CD4-positive, alpha-beta T cell treated with Interleukin-1 beta for 1 hour (primary cell): Measurements from ENCODE around the gene RGPD8.
"Not testable (repeated sequence)": the region's sequence is repeated elsewhere in the genome, so short reads cannot be mapped to it uniquely, and the experiment has no call there.

Source experiments
- DNase-seq, 2 donors: peaks; one replicate each; pipeline ENCODE4 v3.0.0-alpha.2; 2020 to 2022

RGPD8 gene

GRCh38 chr2:112434890-112435715 lies 1.7 kb upstream of the RGPD8 start:
- not testable (repeated sequence) for DNase-seq

- DNase-seq = no peak
Observed at GRCh38 chr2:112433932-112434730, 686 bp upstream of the RGPD8 start.

GRCh38 chr2:112432735-112433479 lies 538 bp downstream of the RGPD8 start:
- peak; percentile 11 to 36 for DNase-seq

- peak in 1 of 2 donors; percentile 5 for DNase-seq
Observed at GRCh38 chr2:112432390-112432734, 1.1 kb downstream of the RGPD8 start.

GRCh38 chr2:112431587-112432295 lies 1.7 kb downstream of the RGPD8 start:
- not testable (repeated sequence) for DNase-seq

GRCh38 chr2:112424553-112424952 lies 8.9 kb downstream of the RGPD8 start:
- not testable (repeated sequence) for DNase-seq

- DNase-seq = not testable (repeated sequence)
Observed at GRCh38 chr2:112416860-112417259, 16.6 kb downstream of the RGPD8 start.

- DNase-seq = not testable (repeated sequence)
Observed at GRCh38 chr2:112360055-112360454, 73.4 kb downstream of the RGPD8 start.

- DNase-seq = not testable (repeated sequence)
Observed at GRCh38 chr2:112354335-112354734, 79.1 kb downstream of the RGPD8 start.

- not testable (repeated sequence) for DNase-seq
Observed at GRCh38 chr2:112352809-112353603, 80.4 kb downstream of the RGPD8 start.

GRCh38 chr2:112352292-112352691 lies 81.2 kb downstream of the RGPD8 start:
- not testable (repeated sequence) for DNase-seq

GRCh38 chr2:112345030-112346027 lies 88.1 kb downstream of the RGPD8 start:
- DNase-seq = no peak

GRCh38 chr2:112343827-112344585 lies 89.4 kb downstream of the RGPD8 start:
- DNase-seq = no peak

- no peak for DNase-seq
Observed at GRCh38 chr2:112342067-112342550, 91.3 kb downstream of the RGPD8 start.

GRCh38 chr2:112340475-112341267 lies 92.8 kb downstream of the RGPD8 start:
- DNase-seq = no peak

- no peak for DNase-seq
Observed at GRCh38 chr2:112339986-112340385, 93.5 kb downstream of the RGPD8 start.

- DNase-seq = no peak
Observed at GRCh38 chr2:112335600-112335999, 97.8 kb downstream of the RGPD8 start.

GRCh38 chr2:112332123-112332696 lies 101.2 kb downstream of the RGPD8 start:
- DNase-seq = no peak
